ENCODE measurements around the gene DCAF15. TPM values are rescaled to one million over a fixed set of nuclear protein-coding genes. Genes with fewer than 3 reads are reported as not detected.

The DCAF15 gene
- polyA plus RNA-seq, 4 donors = 27.8 to 47.9 (median 40.1) TPM

- no peak for DNase-seq (ENCODE audit: low read depth in 4 of 4, low spot score in 2 of 4)
Measured at GRCh38 chr19:13929956-13930355, 22.4 kb upstream of the DCAF15 start.

GRCh38 chr19:13930402-13930801 lies 21.9 kb upstream of the DCAF15 start:
- no peak for DNase-seq (ENCODE audit: low read depth in 4 of 4, low spot score in 2 of 4)

GRCh38 chr19:13931391-13932148 lies 20.7 kb upstream of the DCAF15 start:
- no peak for DNase-seq (ENCODE audit: low read depth in 4 of 4, low spot score in 2 of 4)

DNA sequence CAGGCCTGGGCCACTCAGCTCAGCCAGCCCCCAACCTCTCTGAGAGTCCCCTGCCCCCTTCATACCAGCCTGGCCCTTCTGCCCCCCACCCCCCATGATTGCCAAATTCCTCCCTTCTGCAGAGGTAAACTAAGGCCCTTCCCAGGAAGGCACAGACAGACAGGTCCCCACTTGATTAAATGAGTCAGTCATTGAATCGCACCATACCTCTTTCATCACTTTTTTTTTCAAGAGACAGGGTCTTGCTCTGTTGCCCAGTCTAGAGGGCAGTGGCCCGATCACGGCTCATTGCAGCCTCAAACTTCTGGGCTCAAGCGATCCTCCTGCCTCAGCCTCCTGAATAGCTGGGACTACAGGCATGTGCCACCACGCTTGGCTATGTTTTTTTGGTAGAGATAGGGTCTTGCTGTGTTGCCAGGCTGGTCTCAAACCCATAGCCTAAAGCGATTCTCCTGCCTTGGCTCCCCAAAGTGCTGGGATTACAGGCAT lies 20.1 kb upstream of the DCAF15 start:
- no peak for DNase-seq (ENCODE audit: low read depth in 4 of 4, low spot score in 2 of 4)

DNA sequence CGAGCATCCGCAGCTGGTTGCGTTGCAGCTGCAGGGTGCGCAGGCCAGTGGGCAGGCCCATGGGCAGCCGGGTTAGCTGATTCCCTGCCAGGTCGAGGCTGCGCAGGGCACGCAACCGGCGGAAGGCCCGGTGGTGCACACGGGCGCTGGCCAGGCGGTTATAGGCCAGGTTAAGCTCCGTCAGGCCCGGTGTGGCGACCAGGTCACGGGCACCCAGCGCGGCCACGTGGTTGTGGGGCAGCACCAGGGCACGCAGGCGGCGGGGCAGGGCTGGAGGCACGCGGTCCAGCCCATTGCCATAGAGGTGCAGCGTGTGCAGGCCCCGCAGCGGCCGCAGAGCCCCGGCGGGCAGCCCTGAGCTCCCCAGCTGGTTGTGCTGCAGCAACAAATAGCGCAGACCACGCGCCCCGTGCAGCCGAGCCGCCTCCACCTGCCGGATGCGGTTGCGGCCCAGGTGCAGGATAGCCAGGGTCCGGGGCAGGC lies 19.4 kb upstream of the DCAF15 start:
- DNase-seq (ENCODE audit: low read depth in 4 of 4, low spot score in 2 of 4) = no peak

GRCh38 chr19:13934785-13935109 lies 17.6 kb upstream of the DCAF15 start:
- no peak for DNase-seq (ENCODE audit: low read depth in 4 of 4, low spot score in 2 of 4)

GRCh38 chr19:13935765-13936510 lies 16.4 kb upstream of the DCAF15 start:
- DNase-seq (ENCODE audit: low read depth in 4 of 4, low spot score in 2 of 4) = no peak

DNA sequence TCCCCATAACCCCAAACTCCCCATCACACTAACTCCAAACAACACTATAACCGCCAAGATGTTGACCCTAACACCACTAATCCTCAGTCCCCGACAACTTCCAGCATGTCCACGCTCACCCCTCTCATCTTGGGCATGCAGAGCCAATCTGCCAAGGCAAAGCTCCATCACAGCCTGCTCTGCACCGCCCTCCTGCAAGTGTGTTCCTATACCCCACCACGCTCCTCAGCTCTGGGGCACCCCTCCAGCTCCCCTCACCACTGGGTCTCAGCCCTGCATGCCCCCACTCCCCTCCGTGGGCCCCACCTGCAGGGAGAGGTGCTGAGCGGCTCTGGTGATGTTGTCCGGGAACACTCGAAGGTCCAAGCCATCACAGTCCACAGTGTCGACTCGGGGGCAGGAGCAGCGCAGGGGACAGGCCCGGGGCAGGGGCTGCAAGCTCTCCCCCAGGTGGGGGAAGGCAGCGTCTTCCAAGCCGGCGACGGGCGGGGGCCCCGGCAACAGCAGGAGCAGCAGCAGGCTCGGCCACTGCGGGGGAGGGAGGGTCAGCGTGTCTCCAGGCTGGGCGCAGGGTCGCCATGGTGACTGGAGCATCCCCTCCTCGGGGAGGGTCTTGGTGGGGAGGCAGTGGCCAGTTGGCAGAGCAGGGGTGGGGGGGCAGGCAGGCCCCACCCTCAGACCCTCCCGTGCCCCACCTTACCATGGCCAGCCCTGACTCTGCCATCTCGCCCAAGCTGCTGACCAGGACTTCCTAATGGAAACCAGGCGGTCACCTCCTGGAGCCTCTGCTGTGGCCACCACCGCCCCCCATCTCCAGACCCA lies 14.6 kb upstream of the DCAF15 start:
- DNase-seq (ENCODE audit: low read depth in 4 of 4, low spot score in 2 of 4) = no peak

DNA sequence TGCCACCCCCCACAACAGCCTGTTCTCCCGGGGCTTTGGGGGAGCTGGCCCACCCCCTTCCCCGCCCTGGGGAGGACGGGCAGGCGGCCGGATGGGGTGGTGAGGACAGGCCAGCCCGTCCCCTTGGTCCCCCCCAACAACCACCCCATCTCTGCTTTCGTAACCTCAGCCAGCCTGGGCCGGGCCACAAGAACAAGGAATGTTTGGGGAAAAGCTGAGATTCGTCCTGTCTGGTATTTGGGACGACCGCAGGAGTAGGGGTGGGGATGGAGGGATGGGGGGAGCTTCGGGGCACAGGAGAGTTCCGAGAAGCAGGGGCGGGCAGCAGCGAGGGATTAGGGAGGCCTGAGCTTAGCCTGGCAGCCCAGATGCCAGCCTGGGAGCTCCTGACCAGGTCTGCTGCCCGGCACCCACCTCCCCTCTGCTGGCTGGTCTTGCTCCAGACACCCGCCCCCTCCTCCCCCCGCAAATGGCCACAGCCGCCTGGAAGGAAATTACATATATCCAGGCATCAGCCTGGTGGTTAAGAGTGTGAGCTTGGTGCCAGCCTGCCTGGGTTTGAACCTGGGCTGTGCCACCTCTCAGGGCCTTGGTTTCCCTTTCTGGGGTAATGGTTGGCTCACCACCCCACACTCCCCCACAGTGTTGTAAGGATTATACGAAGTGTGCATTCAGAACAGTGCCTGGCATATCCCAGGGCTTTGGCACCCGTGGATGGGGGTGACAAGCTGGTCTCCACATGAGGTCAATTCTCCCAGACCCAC lies 13.8 kb upstream of the DCAF15 start, which contains the start of gene PODNL1:
TSS of gene PODNL1 (minus strand) at position 117 of the 764 bp plus-strand sequence. CDS start 236 bp downstream, outside the sequence.
- no peak for DNase-seq (ENCODE audit: low read depth in 4 of 4, low spot score in 2 of 4)

DNA sequence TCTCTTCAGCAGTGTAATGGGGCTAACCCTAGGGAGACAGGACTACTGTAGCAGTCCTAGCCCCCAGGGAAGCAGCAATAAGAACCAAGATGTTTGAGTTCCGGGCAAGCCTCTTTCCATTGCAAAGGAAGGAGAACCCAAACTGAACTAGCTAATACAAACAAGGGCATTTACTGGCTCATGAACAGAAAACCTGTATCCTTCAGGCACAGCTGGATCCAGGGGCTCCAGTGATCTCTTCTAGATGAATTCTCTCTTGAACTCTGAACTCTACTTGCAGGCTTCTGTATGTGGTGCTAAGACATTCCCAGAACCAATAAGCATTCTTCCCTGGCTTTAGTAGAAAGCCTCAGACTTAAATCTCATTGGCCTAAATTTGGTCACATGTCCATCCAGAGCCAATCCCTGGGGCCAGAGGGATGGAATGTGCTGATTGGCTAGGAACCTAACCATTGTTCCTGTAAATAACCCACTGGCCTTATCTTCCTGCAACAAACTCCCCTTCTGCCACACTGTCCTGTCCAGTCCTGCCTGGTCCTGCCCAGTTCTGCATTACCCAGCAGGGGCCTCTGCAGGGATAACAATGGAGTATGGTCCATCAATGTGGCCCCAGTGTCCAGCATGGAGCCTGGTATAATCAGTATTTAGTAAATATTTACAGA lies 10.2 kb upstream of the DCAF15 start:
- no peak for DNase-seq (ENCODE audit: low read depth in 4 of 4, low spot score in 2 of 4)

GRCh38 chr19:13946414-13946813 lies 5.9 kb upstream of the DCAF15 start:
- no peak for DNase-seq (ENCODE audit: low read depth in 4 of 4, low spot score in 2 of 4)

DNA sequence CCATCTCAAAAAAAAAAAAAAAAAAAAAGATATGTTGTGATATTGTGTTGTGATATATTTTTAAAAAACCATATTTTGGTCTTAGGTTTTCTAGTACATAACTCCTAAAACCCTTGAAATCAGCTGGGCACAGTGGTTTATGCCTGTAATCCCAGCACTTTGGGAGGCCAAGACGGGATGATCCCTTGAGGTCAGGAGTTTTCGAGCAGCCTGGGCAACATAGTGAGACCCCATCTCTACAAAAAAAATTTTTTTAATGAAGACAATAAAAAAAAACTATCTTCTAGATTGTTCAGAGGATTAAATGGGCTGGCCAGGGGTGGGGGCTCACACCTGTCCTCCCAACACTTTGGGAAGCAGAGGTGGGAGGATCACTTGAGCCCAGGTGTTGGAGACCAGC lies 1.3 kb upstream of the DCAF15 start:
- no peak for DNase-seq (ENCODE audit: low read depth in 4 of 4, low spot score in 2 of 4)

GRCh38 chr19:13951799-13952153 lies 533 bp upstream of the DCAF15 start:
- no peak for DNase-seq (ENCODE audit: low read depth in 4 of 4, low spot score in 2 of 4)

- no peak for DNase-seq (ENCODE audit: low read depth in 4 of 4, low spot score in 2 of 4)
Measured at GRCh38 chr19:13952931-13953531, 722 bp downstream of the DCAF15 start.

GRCh38 chr19:13954185-13954584 lies 1.9 kb downstream of the DCAF15 start:
- no peak for DNase-seq (ENCODE audit: low read depth in 4 of 4, low spot score in 2 of 4)

- no peak for DNase-seq (ENCODE audit: low read depth in 4 of 4, low spot score in 2 of 4)
Measured at GRCh38 chr19:13955662-13956364, 3.5 kb downstream of the DCAF15 start.

DNA sequence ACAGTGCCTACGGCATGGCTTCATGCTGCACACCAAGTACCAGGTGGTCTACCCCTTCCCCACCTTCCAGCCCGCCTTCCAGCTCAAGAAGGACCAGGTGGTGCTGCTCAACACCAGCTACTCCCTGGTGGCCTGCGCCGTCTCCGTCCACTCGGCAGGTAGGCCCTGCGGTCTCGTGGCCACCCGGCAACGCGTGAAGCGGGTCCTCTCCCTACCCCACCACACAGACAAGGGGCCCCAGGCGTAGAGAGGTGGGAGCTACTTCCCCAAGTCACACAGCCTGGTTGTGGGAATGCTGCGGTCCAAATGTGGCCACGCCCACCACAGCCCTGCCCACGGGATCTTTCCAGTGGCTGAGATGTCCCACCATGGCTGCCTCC lies 4.0 kb downstream of the DCAF15 start:
- no peak for DNase-seq (ENCODE audit: low read depth in 4 of 4, low spot score in 2 of 4)

- DNase-seq (ENCODE audit: low read depth in 4 of 4, low spot score in 2 of 4) = no peak
Measured at GRCh38 chr19:13957051-13957450, 4.7 kb downstream of the DCAF15 start.

DNA sequence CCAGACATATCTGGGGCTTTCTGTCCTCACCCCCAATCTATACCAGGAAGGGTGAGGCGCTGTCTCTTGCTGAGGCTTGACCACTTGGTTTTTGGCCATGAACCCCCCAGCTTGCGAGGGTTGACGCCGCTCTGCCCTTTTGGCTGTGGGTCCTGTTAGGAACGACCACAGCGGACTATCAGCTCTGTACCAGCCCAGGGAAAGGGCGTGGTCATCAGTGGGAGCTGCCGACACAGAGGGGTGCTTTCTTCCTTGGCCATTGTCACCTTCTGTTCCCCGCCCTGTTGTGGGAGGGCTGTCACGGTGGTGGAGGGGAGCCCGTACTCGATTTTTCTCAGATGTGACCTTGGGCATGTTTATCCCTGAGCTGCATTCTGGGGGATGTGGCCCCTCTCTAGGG lies 5.7 kb downstream of the DCAF15 start:
- no peak for DNase-seq (ENCODE audit: low read depth in 4 of 4, low spot score in 2 of 4)
